Measurements from ENCODE around the gene GPR39.

GRCh38 chr2:132583666-132584360 lies 167.2 kb downstream of the GPR39 start:
- no peak for TF ChIP-seq CTCF (IDR thresholded peaks at IDR 0.05)
- no peak for TF ChIP-seq POLR2A (IDR thresholded peaks at IDR 0.05)

Measured in thyroid gland (tissue), 4 donors.